ENCODE data around the gene PARN.

The PARN gene

DNA sequence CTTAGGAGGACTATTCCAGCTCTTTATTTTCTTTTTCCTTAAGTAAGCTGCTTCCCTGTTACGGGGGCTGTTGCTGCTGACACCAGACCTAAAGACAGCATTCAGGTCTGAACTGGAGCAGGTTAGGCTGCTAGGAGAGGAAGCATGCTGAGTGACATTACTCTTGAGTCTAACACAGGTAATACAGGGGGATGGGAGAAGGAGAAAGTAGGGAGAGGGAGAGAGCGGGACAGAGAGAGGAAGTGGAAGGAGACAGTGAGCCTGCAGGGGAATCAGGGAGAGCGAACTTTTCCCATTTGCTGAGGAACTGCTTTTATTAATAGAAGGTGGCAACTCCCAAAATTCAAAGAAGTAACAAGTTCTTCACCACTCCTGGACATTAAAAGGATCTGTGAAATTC lies 130.9 kb downstream of the PARN start:
- no peak for DNase-seq (ENCODE audit: low read depth)

DNA sequence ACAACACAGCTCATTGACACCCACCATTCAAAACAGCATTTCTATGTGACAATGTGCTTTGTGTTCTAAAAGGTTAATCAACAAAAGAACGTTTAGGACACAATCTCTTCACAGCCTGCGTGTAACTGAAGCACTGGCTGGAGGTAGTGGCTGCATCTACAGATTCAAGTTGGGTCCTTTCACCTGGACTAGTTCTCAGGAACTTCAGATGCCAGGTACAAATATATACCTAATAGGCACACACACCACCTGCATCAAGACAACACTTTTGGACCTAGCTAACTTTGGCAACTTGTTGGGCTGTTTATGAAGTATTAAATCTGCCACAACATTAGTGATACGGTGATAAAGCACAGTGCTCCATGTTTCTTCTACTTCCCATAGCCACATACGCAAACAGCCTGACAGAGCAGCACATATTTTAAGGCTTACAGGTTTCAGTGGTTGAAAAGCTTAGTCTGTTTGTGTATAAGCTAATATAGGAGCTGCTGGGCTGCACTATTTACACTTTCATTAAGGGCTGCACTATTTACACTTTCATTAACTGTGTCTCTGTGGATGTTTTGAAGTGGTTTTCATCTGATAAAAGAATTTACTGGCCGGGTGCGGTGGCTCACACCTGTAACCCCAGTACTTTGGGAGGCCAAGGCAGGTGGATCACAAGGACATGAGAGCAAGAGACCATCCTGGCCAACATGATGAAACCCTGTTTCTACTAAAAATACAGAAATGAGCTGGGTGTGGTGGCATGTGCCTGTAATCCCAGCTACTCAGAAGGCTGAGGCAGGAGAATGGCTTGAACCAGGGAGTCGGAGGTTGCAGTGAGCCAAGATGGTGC lies 132.6 kb downstream of the PARN start:
- DNase-seq (ENCODE audit: low read depth) = no peak

- DNase-seq (ENCODE audit: low read depth) = no peak
Observed at GRCh38 chr16:14496786-14497185, 133.3 kb downstream of the PARN start.

- no peak for DNase-seq (ENCODE audit: low read depth)
Observed at GRCh38 chr16:14496047-14496770, 133.9 kb downstream of the PARN start.

- no peak for DNase-seq (ENCODE audit: low read depth)
Observed at GRCh38 chr16:14495213-14496046, 134.6 kb downstream of the PARN start.

DNA sequence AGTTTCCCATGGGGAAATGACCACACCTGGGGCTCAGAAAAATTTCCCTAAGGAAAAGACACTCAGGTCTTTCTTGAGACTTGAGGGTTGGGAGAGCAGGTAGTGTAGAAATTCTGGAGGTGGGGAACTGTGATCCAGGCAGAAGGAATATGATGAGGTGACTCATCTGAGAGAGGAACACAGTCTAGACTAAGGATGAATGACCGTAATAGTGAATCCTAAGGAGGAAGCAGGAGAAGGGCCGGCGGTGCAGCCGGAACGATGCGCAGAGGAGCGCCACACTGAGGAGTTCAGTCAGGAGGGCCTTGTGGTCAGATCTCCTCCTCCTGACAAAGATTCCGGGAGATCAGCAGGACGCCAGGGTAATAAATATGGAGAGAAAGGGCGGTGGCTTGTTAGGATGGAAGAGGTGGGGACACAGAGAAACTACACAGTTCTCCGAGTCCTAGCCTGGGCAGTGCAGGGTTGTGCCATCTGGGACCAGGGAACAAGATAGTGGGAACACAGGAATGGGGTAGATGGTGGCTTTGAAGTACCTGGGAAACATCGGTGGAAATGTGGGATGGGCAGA lies 135.6 kb downstream of the PARN start:
- DNase-seq (ENCODE audit: low read depth) = no peak

GRCh38 chr16:14493791-14494190 lies 136.3 kb downstream of the PARN start:
- DNase-seq (ENCODE audit: low read depth) = no peak

DNA sequence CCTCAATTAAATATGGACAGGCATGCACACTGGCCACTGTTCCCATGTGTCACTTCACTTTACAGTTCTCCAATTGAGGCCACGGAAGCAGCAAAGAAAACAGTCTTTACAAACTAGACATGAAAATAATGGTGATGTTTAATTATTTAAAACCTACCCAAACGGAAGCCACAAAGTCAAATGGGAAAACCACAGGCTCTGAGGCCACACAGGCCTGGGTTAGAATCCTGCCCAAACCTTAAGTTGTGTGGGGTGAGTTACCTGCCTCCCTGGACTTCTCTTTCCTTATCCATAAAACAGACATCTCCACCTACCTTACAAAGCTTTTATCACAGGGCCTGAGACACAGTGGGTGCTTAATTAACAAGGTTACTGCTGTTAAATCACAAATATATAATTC lies 137.4 kb downstream of the PARN start:
- DNase-seq (ENCODE audit: low read depth) = no peak

GRCh38 chr16:14491861-14492529 lies 138.1 kb downstream of the PARN start:
- no peak for DNase-seq (ENCODE audit: low read depth)

DNA sequence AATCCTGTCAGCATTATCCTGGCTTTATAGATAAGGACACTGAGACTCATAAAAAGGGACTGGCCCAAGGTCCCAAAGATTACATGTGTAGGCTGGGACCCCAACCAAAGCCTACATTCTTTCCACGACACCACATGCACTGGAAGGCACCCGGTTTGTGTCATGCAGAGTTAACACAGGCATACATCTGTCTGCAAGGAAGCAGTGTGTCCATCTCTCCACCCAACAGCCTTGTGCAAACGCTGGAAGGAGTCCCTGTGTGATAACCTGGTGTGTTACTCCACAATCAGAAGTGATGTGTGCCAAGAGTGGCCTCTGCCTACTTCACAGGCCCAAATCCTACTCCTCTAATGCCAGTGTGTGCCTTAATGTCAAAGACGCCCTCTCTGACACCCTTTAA lies 139.8 kb downstream of the PARN start:
- DNase-seq (ENCODE audit: low read depth) = no peak

DNA sequence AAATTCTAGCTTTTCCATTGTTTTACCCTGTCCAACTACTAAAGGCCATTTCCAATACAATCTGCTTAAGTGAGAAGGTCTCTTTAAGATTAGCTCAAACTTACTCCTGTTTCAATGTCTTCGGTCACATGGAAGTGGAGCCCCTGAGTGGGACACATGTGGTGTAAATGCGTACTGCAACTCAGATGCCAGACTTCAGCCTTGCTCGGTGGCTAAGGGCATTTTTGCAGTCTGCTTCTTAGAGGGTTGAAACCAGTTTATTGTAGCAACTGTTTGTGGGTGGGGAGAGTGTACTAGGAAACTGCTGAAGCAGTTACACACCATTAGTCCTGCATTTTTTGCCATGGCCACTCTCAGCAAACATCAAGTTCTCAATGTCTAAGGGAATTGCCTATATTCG lies 140.6 kb downstream of the PARN start:
- DNase-seq (ENCODE audit: low read depth) = no peak

GRCh38 chr16:14487579-14487978 lies 142.5 kb downstream of the PARN start:
- DNase-seq (ENCODE audit: low read depth) = no peak

- peak; percentile 91 for DNase-seq (ENCODE audit: low read depth)
Observed at GRCh38 chr16:14486520-14487303, 143.3 kb downstream of the PARN start.

DNA sequence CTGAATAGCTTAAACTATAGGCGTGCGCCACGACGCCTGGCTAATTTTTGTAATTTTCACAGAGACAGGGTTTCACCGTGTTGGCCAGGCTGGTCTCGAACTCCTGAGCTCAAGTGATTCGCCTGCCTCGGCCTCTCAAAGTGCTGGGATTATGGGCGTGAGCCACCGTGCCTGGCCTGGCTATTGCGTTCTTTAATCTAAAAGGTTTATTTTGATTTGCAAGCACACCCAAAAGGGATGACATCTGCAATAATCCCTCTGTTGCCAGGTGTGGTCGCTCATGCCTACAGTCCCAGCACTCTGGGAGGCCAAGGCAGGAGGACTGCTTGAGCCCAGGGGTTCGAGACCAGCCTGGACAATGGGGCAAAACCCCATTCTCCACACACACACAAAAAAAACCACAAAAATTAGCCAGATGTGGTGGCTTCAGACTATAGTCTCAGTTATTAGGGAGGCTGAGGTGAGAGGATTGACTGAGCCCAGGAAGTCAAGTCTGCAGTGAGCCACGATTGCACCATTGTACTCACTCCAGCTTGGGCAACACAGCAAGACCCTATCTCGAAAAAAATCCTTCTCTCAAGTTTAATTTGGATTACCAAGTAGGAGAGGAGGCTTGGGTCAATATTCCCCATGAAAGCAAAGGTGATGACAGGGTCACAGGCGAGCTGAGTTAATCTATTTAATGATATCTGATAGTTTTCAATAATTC lies 144.1 kb downstream of the PARN start:
- DNase-seq (ENCODE audit: low read depth) = no peak

DNA sequence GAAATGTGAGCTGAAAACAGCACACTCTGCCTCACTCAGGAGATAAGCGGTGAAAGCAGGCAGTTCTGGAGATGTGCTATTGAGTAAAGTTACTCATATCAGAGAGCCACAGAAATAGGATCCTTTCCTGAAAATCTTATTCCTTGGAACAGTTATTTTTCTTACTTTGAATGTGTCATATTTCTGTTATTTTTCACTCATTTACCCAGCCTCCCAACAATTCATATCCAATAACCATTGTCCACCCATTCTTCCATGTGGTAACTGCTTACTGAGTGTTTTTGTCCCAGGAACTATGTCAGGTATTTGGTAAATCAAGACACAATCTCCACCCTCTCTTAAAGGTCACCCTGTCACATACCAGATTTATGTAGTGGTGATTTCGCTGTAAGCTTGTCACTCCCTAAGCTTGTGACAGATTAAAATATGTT lies 144.9 kb downstream of the PARN start:
- DNase-seq (ENCODE audit: low read depth) = no peak

DNA sequence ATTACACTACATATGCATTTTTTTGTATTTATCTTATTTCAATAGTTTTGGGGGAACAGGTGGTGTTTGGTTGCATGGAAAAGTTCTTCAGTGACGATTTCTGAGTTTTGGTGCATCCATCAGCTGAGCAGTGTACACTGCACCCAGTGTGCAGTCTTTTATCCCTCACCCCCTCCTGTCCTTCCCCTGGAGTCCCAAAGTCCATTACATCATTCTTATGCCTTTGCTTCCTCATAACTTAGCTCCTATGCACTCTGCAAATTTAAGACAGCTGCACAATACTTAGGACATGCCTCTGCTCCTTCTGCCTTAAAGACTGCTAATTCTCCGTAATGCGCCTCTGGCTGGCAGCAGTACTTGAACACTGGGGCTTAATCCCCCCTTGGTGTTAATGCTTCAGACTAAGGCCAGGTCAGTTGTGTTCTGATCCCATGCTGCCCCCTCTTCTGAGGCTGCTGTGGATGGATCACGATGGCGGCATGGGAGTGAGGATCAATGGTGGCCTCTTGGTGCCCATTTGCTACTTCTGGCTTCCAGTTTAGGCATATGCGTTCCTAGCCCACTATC lies 146.2 kb downstream of the PARN start:
- DNase-seq (ENCODE audit: low read depth) = no peak

- no peak for DNase-seq (ENCODE audit: low read depth)
Observed at GRCh38 chr16:14476183-14476582, 153.9 kb downstream of the PARN start.

GRCh38 chr16:14475370-14476139 lies 154.5 kb downstream of the PARN start:
- DNase-seq (ENCODE audit: low read depth) = no peak

DNA sequence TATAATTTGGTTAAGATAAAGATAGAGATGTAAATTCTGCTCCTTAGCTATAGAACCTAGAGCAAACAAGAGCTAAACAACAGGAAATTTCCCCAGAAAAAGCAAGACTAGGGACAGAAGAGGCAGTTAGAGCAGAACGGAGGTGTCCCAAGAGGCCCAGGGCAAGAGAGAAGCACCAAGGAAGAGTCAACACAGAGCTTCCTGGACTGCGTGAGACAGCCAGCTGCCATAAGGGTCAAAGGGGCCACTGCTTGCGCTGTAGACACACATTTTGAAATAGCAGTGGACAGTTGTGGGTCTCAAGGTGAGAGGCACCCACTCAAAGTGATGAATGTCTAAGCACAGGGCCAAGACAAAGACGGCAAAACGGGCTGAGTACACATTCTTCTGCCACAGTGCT lies 156.6 kb downstream of the PARN start:
- DNase-seq (ENCODE audit: low read depth) = no peak
